CD4-positive, alpha-beta T cell (primary cell): Measurements from ENCODE around the gene PRTG. TPM values are rescaled to one million over a fixed set of nuclear protein-coding genes. Genes with fewer than 3 reads are reported as not detected.

ENCODE experiments used
- ATAC-seq: fragments of 200-7000 bp; cut with Tn5 transposase; one replicate; pipeline ENCODE4 v1.10.0; 2022; ENCODE audit warnings: mild to moderate bottlenecking; ENCODE audit not compliant: poor library complexity
- CTCF ChIA-PET: fragments of 350-600 bp; sonication (Branson Sonifier 250); formaldehyde crosslinking; loops from one replicate; lab custom pipeline; 2021; ENCODE audit warnings: antibody characterized with exemption, inconsistent platforms; lab: Charles Lee
- POLR2A ChIA-PET: fragments of 350-600 bp; sonication (Branson Sonifier 250); formaldehyde crosslinking; loops from one replicate; lab custom pipeline; 2021; ENCODE audit warnings: antibody characterized with exemption, inconsistent platforms; lab: Charles Lee
- DNase-seq, 14 experiments: peaks; one replicate each; pipeline ENCODE4 v3.0.0-alpha.2; 2013 to 2020; ENCODE audit warnings: mixed read lengths in 2 of 14
- H3K27ac ChIP-seq, 2 donors: one replicate each; pipeline versions ENCODE4 v1.5.1 to v1.7.0; 2013; ENCODE audit warnings: low read length in 2 of 2, low read depth in 1 of 2, mild to moderate bottlenecking in 1 of 2
- H3K27me3 ChIP-seq, 2 experiments: 1 replicate in 1 of 2; 2 replicates in 1 of 2; pipeline versions ENCODE4 v1.6.1 to v1.7.0; 2013; ENCODE audit warnings: low read length in 2 of 2, control low read depth in 1 of 2, mild to moderate bottlenecking in 1 of 2, moderate library complexity in 1 of 2; ENCODE audit not compliant: insufficient read depth in 2 of 2, control insufficient read depth in 1 of 2
- H3K36me3 ChIP-seq: one replicate; pipeline ENCODE4 v1.6.1; 2013; ENCODE audit warnings: low read length, control low read depth; ENCODE audit not compliant: insufficient read depth
- H3K4me1 ChIP-seq: one replicate; pipeline ENCODE4 v1.6.1; 2013; ENCODE audit warnings: low read length, control low read depth; ENCODE audit not compliant: insufficient read depth
- H3K4me3 ChIP-seq: one replicate; pipeline ENCODE4 v1.5.1; 2013; ENCODE audit warnings: mild to moderate bottlenecking, low read length, moderate library complexity
- H3K9me3 ChIP-seq, 2 experiments: 1 replicate in 1 of 2; 2 replicates in 1 of 2; pipeline versions ENCODE4 v1.6.1 to v1.7.0; 2013; ENCODE audit warnings: low read length in 2 of 2, mild to moderate bottlenecking in 2 of 2, control low read depth in 1 of 2, moderate library complexity in 1 of 2; ENCODE audit not compliant: control insufficient read depth in 1 of 2, insufficient read depth in 1 of 2
- H3K27ac Mint-ChIP-seq: one replicate; pipeline ENCODE4 v1.8.0; 2020; ENCODE audit warnings: mixed read lengths
- H3K27me3 Mint-ChIP-seq: one replicate; pipeline ENCODE4 v1.8.0; 2021; ENCODE audit warnings: mixed read lengths
- H3K36me3 Mint-ChIP-seq: one replicate; pipeline ENCODE4 v1.8.0; 2021; ENCODE audit warnings: low read depth, mixed read lengths
- H3K4me1 Mint-ChIP-seq: one replicate; pipeline ENCODE4 v1.8.0; 2021; ENCODE audit warnings: low read depth, mixed read lengths
- H3K4me3 Mint-ChIP-seq: one replicate; pipeline ENCODE4 v1.8.0; 2020; ENCODE audit warnings: mild to moderate bottlenecking, mixed read lengths
- H3K9me3 Mint-ChIP-seq: one replicate; pipeline ENCODE4 v1.8.0; 2020; ENCODE audit warnings: mixed read lengths
- CTCF ChIP-seq: fragments of 200-600 bp; IDR thresholded peaks from one replicate; pipeline ENCODE4 v1.8.0; 2022; ENCODE audit warnings: antibody characterized with exemption, mild to moderate bottlenecking
- intact Hi-C, 2 experiments: fragments of 100-400 bp; cut with DNase I in 1 of 2; cut with micrococcal nuclease in 1 of 2; formaldehyde crosslinking; loops; one replicate each; pipeline versions ENCODE4 v1.15.1 to v1.9.0; 2023 to 2025; cut with DNase I, micrococcal nuclease
- total RNA-seq, 174 experiments: library from RNA in 2 of 174; stranded (reverse) in 2 of 174; gene quantifications; one replicate each; pipeline ENCODE4 v1.2.3 and lab custom pipeline; 2021 to 2026

PRTG gene
- total RNA-seq, 2 experiments from 2014 or later: not detected

- Mint-ChIP-seq H3K27ac (no peak overlapping the region), H3K4me1 (no peaks in the 10 kb centered on the region), H3K9me3 (no peaks in the 10 kb centered on the region), H3K4me3 (no peak overlapping the region), H3K36me3 (no peaks in the 10 kb centered on the region), H3K27me3 (no peaks in the 10 kb centered on the region)
- intact Hi-C loops: no loop called here
- ChIA-PET POLR2A (no interaction called here), CTCF (no interaction called here)
- no peaks in the 10 kb centered on the region for H3K9me3 ChIP-seq
- no peak for DNase-seq
- H3K4me1 ChIP-seq: no peaks in the 10 kb centered on the region
- H3K4me3 ChIP-seq: no peak overlapping the region
- ATAC-seq: no peak
- H3K27me3 ChIP-seq: no peaks in the 10 kb centered on the region
- no peaks in the 10 kb centered on the region for H3K36me3 ChIP-seq
- H3K27ac ChIP-seq: no peak overlapping the region
- no peak for TF ChIP-seq CTCF
Observed at GRCh38 chr15:55652909-55653495, 90.0 kb downstream of the PRTG start.

GRCh38 chr15:55652359-55652758, 90.6 kb downstream of the PRTG start:
- CTCF ChIA-PET: no interaction called here
- H3K27me3 Mint-ChIP-seq: no peaks in the 10 kb centered on the region

GRCh38 chr15:55649058-55649423, 93.9 kb downstream of the PRTG start:
- DNase-seq (no peak), ATAC-seq (no peak)
- Mint-ChIP-seq H3K9me3 (no peaks in the 10 kb centered on the region), H3K36me3 (no peaks in the 10 kb centered on the region), H3K27ac (no peak overlapping the region), H3K27me3 (no peaks in the 10 kb centered on the region), H3K4me3 (no peak overlapping the region), H3K4me1 (no peaks in the 10 kb centered on the region)
- no peaks in the 10 kb centered on the region for H3K36me3 ChIP-seq
- H3K9me3 ChIP-seq: no peaks in the 10 kb centered on the region
- intact Hi-C loops: loop anchor here (2.0 to 10.0 kb wide), 4 partner anchors 198 to 780 kb away; partner anchors contain the start of gene RFX7 (in 1 of the 2)
- H3K4me1 ChIP-seq: no peaks in the 10 kb centered on the region
- ChIA-PET POLR2A (no interaction called here), CTCF (interaction anchor here (0.9 kb wide), 1 partner anchor 15 kb away, joined by 4 read pairs; no protein-coding TSS in a partner anchor)
- H3K4me3 ChIP-seq: no peak overlapping the region
- H3K27ac ChIP-seq: no peak overlapping the region
- H3K27me3 ChIP-seq: no peaks in the 10 kb centered on the region
- TF ChIP-seq CTCF: no peak

More at GRCh38 chr15:55652359-55652758, 90.6 kb downstream of the PRTG start:
- H3K27ac Mint-ChIP-seq: no peak overlapping the region
- no peaks in the 10 kb centered on the region for H3K9me3 ChIP-seq
- no peak overlapping the region for H3K27ac ChIP-seq
- no peak overlapping the region for H3K4me3 Mint-ChIP-seq
- H3K36me3 ChIP-seq: no peaks in the 10 kb centered on the region
- H3K4me1 Mint-ChIP-seq: no peaks in the 10 kb centered on the region
- ATAC-seq (no peak), DNase-seq (no peak)
- no peak overlapping the region for H3K4me3 ChIP-seq
- TF ChIP-seq CTCF: no peak
- H3K27me3 ChIP-seq: no peaks in the 10 kb centered on the region
- H3K36me3 Mint-ChIP-seq: no peaks in the 10 kb centered on the region
- POLR2A ChIA-PET: no interaction called here
- H3K4me1 ChIP-seq: no peaks in the 10 kb centered on the region
- intact Hi-C loops: no loop called here
- H3K9me3 Mint-ChIP-seq: no peaks in the 10 kb centered on the region
